GM12878 (cell line): ENCODE measurements around the gene ATP10A.

Source experiments
- EZH2 ChIP-seq: IDR thresholded peaks from 2 replicates; pipeline ENCODE4 v1.6.1; 2012; ENCODE audit warnings: low read depth, mild to moderate bottlenecking, control low read depth, inconsistent platforms, low read length, borderline replicate concordance; ENCODE audit not compliant: control insufficient read depth
- TF ChIP-seq, protein P1 (sequence below): fragments of 450-650 bp; IDR thresholded peaks from 2 replicates; pipeline ENCODE4 v1.6.1; 2017; ENCODE audit warnings: borderline replicate concordance

GRCh38 chr15:25838871-25839195, 24.3 kb downstream of the ATP10A start:
- TF ChIP-seq, protein P1, sequence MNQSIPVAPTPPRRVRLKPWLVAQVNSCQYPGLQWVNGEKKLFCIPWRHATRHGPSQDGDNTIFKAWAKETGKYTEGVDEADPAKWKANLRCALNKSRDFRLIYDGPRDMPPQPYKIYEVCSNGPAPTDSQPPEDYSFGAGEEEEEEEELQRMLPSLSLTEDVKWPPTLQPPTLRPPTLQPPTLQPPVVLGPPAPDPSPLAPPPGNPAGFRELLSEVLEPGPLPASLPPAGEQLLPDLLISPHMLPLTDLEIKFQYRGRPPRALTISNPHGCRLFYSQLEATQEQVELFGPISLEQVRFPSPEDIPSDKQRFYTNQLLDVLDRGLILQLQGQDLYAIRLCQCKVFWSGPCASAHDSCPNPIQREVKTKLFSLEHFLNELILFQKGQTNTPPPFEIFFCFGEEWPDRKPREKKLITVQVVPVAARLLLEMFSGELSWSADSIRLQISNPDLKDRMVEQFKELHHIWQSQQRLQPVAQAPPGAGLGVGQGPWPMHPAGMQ = no peak
- TF ChIP-seq EZH2 = no peak
